Measurements from ENCODE around the gene AMACR. TPM values are rescaled to one million over a fixed set of nuclear protein-coding genes. Genes with fewer than 3 reads are reported as not detected.

Gene AMACR
- total and polyA plus RNA-seq, 2 of the 8 experiments (the other 6 are each of a cell fraction or from before 2014, with no cell fraction given): 9.1 to 12.6 TPM

- TF ChIP-seq CHD7 (IDR thresholded peaks at IDR 0.05; ENCODE audit: insufficient replicate concordance, low read length): no peak
- TF ChIP-seq POLR2AphosphoS5 (IDR thresholded peaks at IDR 0.05; ENCODE audit: low read depth, low read length): no peak
- no peak for TF ChIP-seq HDAC6 (IDR thresholded peaks at IDR 0.05; ENCODE audit: low read depth, low read length)
Measured at GRCh38 chr5:34057118-34057517, 49.3 kb upstream of the AMACR start (continued).

Measured in H1 (cell line).